KMS-11 (cell line): ENCODE results near the gene SMYD2.
"Not testable (repeated sequence)": the region's sequence is repeated elsewhere in the genome, so short reads cannot be mapped to it uniquely, and the experiment has no call there.

Experiments
- H2AFZ ChIP-seq: fragments of 200-600 bp; sonication (generic); 2 replicates; pipeline ENCODE4 v1.6.1; 2016; ENCODE audit warnings: antibody characterized with exemption, mixed run types, low read depth
- H3K27ac ChIP-seq: fragments of 200-600 bp; sonication (generic); 2 replicates; pipeline ENCODE4 v1.6.1; 2016; ENCODE audit warnings: mild to moderate bottlenecking, mixed run types
- H3K27me3 ChIP-seq: fragments of 200-600 bp; sonication (generic); 2 replicates; pipeline ENCODE4 v1.6.1; 2017; ENCODE audit warnings: mild to moderate bottlenecking, low read depth, mixed run types, moderate library complexity; ENCODE audit not compliant: insufficient read depth
- H3K36me3 ChIP-seq: fragments of 200-600 bp; sonication (generic); 2 replicates; pipeline ENCODE4 v1.6.1; 2017; ENCODE audit warnings: mild to moderate bottlenecking, mixed run types; ENCODE audit not compliant: insufficient read depth
- H3K4me1 ChIP-seq: fragments of 200-600 bp; sonication (generic); 2 replicates; pipeline ENCODE4 v1.6.1; 2016; ENCODE audit warnings: mild to moderate bottlenecking, low read depth, mixed run types; ENCODE audit not compliant: poor library complexity, severe bottlenecking
- H3K4me2 ChIP-seq: fragments of 200-600 bp; sonication (generic); 2 replicates; pipeline ENCODE4 v1.7.0; 2016; ENCODE audit warnings: mild to moderate bottlenecking, mixed run types
- H3K4me3 ChIP-seq: fragments of 200-600 bp; sonication (generic); IDR thresholded peaks from 2 replicates; pipeline ENCODE4 v1.6.1; 2017; ENCODE audit warnings: low read depth, low read length, mixed read lengths; ENCODE audit not compliant: insufficient read depth
- H3K79me2 ChIP-seq: fragments of 200-600 bp; sonication (generic); 2 replicates; pipeline ENCODE4 v1.6.1; 2016; ENCODE audit warnings: low read depth, mixed run types; ENCODE audit not compliant: insufficient read depth
- H3K9ac ChIP-seq: fragments of 200-600 bp; sonication (generic); 2 replicates; pipeline ENCODE4 v1.6.1; 2016; ENCODE audit warnings: mild to moderate bottlenecking, mixed run types
- H4K20me1 ChIP-seq: fragments of 200-600 bp; sonication (generic); 2 replicates; pipeline ENCODE4 v1.6.1; 2016; ENCODE audit warnings: mild to moderate bottlenecking, mixed run types; ENCODE audit not compliant: insufficient read depth
- TF ChIP-seq, protein P1 (sequence below): fragments of 200-600 bp; sonication (generic); conservative IDR thresholded peaks from 2 replicates; pipeline ENCODE4 v1.6.1; 2017; ENCODE audit warnings: low read depth, mild to moderate bottlenecking, antibody characterized with exemption, low read length, moderate library complexity, mixed read lengths

The SMYD2 gene

DNA sequence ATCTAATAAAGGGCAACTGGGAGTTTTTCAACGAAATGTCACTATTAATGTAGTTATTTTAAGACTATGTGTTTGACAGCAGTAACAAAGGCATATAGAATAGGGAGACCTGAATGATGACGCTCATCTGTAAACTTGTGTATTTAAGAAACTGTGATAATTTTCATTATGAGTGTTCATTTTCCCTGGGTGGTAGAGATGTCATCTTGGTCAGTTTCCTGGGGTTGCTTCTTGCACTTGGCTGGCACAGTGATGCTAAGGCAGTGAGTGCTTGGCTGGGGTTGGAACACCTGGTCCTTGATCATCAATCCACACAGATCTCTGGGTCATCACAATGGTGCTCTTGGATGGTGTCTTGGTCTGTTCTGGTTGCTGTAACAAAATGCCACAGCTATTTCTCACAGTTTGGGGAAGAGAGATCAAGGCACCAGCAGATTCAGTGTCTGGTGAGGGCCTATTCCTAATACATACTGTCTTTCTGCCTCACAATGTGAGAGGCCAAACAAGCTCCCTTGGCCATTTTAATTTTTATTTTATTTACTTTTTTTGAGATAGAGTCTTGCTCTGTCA lies 7.9 kb upstream of the SMYD2 start:
- H3K4me3 ChIP-seq, result no peak overlapping the region
- TF ChIP-seq, protein P1, sequence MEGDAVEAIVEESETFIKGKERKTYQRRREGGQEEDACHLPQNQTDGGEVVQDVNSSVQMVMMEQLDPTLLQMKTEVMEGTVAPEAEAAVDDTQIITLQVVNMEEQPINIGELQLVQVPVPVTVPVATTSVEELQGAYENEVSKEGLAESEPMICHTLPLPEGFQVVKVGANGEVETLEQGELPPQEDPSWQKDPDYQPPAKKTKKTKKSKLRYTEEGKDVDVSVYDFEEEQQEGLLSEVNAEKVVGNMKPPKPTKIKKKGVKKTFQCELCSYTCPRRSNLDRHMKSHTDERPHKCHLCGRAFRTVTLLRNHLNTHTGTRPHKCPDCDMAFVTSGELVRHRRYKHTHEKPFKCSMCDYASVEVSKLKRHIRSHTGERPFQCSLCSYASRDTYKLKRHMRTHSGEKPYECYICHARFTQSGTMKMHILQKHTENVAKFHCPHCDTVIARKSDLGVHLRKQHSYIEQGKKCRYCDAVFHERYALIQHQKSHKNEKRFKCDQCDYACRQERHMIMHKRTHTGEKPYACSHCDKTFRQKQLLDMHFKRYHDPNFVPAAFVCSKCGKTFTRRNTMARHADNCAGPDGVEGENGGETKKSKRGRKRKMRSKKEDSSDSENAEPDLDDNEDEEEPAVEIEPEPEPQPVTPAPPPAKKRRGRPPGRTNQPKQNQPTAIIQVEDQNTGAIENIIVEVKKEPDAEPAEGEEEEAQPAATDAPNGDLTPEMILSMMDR, result no peak
- no peaks in the 10 kb centered on the region for H3K36me3 ChIP-seq
- no peaks in the 10 kb centered on the region for H3K79me2 ChIP-seq
- no peak overlapping the region for H2AFZ ChIP-seq
- no peak overlapping the region for H3K4me2 ChIP-seq
- no peak overlapping the region for H3K27ac ChIP-seq
- H3K4me1 ChIP-seq, result no peaks in the 10 kb centered on the region
- no peaks in the 10 kb centered on the region for H3K27me3 ChIP-seq
- no peaks in the 10 kb centered on the region for H4K20me1 ChIP-seq
- no peak overlapping the region for H3K9ac ChIP-seq

DNA sequence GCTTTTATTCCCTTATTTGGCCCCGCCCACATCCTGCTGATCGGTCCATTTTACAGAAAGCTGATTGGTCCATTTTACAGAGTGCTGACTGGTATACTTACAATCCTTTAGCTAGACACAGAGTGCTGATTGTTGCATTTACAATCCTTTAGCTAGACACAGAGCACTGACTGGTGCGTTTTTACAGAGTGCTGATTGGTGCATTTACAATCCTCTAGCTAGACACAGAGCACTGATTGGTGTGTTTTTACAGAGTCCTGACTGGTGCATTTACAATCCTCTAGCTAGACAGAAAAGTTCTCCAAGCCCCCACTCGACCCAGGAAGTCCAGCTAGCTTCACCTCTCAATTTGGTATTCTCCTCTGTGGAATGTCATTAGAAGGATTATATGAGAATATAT lies 5.3 kb upstream of the SMYD2 start:
- not testable (repeated sequence) for H3K36me3 ChIP-seq, H2AFZ ChIP-seq, H3K4me1 ChIP-seq, H3K27me3 ChIP-seq, H3K27ac ChIP-seq, H3K4me3 ChIP-seq, H3K9ac ChIP-seq, H3K79me2 ChIP-seq, H4K20me1 ChIP-seq, H3K4me2 ChIP-seq

DNA sequence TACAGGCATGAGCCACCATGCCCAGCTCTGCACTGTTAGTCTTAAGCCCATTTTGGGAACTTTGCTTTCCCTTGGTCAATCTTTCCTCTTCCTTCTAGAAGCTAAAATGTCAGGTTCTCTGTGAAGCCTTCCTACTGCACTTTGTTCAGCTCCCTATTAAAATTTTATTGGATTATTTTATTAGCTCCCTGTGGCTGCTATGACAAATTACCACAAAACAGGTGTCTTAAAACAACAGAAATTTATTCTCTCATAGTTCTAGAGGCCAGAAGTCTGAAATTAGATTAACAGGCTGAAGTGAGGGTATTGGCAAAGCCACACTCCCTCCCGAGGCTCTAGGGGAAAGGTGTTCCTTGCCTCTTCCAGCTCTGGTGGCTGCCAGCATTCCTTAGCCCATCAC lies 4.2 kb upstream of the SMYD2 start:
- H3K4me1 ChIP-seq, result no peaks in the 10 kb centered on the region
- H3K36me3 ChIP-seq, result no peaks in the 10 kb centered on the region
- TF ChIP-seq, protein P1, result no peak
- H2AFZ ChIP-seq, result no peak overlapping the region
- no peak overlapping the region for H3K4me2 ChIP-seq
- no peaks in the 10 kb centered on the region for H4K20me1 ChIP-seq
- H3K27ac ChIP-seq, result no peak overlapping the region
- H3K79me2 ChIP-seq, result peaks cover under 1% of the 10 kb centered on the region; the same call in 1 of the 2 replicates
- no peaks in the 10 kb centered on the region for H3K27me3 ChIP-seq
- no peak overlapping the region for H3K9ac ChIP-seq
- no peak overlapping the region for H3K4me3 ChIP-seq

DNA sequence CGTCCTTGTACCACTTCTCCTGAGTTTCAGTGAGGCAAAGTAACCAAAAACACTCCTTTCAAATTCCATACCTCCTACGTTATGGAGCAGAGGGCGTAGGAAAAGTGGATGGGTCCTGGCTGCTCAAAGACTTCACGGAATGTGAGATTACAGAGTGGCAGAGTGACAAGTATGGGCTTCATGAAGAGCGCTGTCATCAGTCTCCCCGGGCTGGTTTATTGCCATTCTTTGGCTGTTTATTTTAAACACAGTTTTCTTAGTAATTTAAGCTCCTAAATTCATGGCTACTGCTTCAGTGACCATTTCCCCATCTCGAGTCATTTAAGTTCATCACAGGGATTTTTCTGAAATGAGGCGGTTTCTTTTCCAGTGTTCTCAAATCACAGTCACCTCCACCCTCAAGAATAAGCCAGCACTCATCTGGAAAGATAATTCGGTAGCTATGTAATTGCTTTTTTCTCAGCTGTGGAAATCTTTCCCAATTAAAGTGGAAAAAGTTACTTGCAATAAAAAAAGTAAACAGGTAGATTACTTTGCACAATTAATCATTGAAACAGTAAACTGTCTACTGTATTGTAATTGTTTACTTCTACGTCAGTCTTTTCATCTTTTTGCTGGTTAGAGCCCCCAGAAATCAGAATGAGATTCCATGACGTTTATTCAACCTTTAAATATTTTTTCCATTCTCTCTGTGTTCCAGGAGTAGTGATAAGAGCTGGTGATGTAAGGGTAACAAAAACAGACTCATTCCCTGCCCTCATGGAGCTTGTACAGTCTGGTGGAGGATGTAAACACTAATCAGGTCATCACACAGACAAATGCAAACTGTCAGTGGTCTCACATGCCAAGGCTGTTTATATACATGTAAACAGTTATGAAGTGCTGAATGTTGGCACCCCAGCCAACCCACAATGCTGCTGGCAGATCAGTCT lies 3.0 kb upstream of the SMYD2 start:
- no peak overlapping the region for H2AFZ ChIP-seq
- no peak overlapping the region for H3K9ac ChIP-seq
- H3K27ac ChIP-seq, result no peak overlapping the region
- H3K79me2 ChIP-seq, result peaks cover 13% of the 10 kb centered on the region; the same call in 1 of the 2 replicates
- no peak overlapping the region for H3K4me3 ChIP-seq
- no peaks in the 10 kb centered on the region for H3K36me3 ChIP-seq
- H4K20me1 ChIP-seq, result no peaks in the 10 kb centered on the region
- H3K27me3 ChIP-seq, result no peaks in the 10 kb centered on the region
- no peak overlapping the region for H3K4me2 ChIP-seq
- TF ChIP-seq, protein P1, result no peak
- H3K4me1 ChIP-seq, result peaks cover 8% of the 10 kb centered on the region
